HuH-7 (cell line): ENCODE measurements around the gene RPL6.
"Not testable (repeated sequence)": the region's sequence is repeated elsewhere in the genome, so short reads cannot be mapped to it uniquely, and the experiment has no call there.

Source experiments
- DNase-seq: peaks from one replicate; pipeline ENCODE4 v3.0.0; 2011; ENCODE audit warnings: low spot score

The RPL6 gene

DNA sequence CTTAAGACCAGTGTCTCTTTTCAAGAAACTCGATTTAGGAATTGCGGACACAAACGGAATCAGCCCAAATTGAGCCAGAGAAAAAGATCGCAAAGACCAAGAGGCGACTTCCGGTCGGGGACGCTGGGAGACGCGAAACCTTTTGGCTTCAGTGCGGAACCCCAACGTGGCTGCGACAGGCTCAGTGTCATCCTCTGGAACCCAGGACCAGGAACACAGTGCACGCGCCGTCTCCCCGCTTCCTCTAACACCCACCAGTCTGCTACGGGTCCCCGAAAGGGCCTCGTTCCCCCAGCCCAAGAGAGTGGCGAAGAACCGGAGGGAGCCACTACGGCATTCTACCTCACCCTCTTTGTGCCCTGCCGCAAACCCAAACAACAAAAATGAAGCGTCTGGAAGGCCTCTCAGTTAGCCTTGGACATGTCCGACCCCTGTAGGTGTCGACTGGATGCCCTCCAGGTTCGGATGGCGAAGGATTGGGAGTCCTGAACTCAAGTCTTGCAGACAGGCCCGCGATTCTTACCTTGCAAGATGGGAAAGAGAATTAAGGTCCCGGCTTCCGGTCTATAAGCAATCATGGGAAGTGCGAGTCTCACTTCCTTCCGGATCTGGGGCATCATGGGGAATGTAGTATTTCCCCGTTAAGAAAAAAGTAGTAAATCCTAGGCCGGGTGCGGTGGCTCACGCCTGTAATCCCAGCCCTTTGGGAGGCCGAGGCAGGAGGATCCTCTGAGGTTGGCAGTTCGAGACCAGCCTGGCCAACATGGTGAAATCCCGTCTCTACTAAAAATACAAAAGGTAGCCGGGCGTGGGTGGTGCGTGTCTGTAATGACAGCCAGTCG lies at the start of gene RPL6:
RPL6 (minus strand) TSS at position 542 of the 842 bp plus-strand sequence. CDS start 949 bp downstream, outside the sequence.
- DNase-seq: peak; percentile 88

DNA sequence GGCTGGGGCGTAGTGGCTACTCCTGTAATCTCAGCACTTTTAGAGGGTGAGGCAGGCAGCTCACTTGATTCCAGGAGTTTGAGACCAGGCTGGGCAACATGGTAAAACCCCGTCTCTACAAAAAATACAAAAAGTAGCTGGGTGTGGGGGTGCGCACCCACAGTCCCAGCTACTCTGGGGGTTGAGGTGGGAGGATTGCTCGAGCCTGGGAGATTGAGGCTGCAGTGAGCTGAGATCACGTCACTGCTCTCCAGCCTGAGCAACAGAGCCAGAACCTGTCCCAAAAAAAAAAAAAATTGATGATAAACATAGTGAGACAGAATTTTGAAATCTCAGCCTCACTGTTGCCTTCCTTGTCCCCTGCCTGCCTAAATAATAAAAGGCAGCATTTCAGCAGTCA lies 49.3 kb upstream of the RPL6 start:
- no peak for DNase-seq

DNA sequence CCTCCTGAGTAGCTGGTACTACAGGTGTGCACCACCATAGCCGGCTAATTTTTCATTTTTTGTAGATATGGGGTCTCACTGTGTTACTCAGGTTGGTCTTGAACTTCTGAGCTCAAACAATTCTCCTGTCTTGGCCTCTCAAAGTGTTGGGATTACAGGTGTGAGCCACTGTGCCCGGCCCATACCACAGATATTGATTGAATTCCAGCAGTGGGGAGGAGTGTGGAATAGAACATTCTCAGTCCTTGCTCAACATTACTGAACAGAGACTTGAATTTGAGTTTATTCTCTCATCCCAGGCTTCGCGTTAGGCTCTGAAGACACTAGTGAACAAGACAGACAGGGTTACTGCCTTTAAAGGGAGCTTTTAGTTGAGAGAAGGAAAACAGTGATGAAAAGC lies 48.9 kb upstream of the RPL6 start:
- no peak for DNase-seq

DNA sequence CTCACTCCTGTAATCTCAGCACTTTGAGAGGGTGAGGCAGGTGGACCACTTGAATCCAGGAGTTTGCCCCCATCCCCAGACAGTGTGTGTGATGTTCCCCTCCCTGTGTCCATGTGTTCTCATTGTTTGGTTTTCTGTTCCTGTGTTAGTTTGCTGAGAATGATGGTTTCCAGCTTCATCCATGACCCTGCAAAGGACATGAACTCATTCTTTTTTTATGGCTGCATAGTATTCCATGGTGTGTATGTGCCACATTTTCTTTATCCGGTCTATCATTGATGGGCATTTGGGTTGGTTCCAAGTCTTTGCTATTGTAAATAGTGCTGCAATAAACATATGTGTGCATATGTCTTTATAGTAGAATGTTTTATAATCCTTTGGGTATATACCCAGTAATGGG lies 47.7 kb upstream of the RPL6 start:
- not testable (repeated sequence) for DNase-seq

DNA sequence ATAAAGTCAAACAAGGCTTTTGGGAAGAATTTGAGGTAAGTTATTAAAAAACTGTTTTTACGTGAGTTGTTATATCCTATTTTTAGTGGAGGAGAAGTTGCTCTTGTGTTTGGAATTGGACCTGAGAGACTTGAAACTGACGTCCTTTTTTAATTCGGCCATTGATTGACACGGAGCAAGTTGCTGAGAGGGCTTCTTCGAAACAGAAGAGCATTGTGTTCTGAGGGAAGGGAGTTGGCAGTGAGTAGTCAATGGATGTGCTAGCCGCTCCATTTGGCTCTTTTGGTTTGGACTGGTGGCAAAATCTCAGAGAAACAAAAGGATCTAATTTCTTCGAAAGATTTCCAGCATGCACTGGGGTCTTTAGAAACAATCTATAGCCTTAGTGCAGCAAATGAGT lies 46.6 kb upstream of the RPL6 start:
- DNase-seq: no peak

DNA sequence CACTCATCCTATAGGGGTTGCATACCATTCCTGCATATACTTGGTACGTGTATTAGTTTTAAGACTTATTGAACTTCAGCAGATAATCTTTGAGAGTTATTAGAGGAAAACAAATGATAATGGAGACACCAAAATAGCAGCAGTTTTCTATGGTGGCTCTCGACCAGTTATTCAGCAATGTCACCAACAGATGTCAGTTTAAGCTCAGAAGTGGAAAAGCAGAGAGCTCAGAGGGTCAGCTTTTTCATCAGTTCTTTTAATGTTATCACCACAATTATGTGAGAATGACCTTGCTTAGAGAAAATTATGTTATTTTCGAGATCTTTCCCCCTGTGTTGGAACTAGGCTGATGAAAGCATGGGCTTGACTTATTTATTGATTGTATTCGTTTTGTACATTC lies 41.3 kb upstream of the RPL6 start:
- DNase-seq: no peak

DNA sequence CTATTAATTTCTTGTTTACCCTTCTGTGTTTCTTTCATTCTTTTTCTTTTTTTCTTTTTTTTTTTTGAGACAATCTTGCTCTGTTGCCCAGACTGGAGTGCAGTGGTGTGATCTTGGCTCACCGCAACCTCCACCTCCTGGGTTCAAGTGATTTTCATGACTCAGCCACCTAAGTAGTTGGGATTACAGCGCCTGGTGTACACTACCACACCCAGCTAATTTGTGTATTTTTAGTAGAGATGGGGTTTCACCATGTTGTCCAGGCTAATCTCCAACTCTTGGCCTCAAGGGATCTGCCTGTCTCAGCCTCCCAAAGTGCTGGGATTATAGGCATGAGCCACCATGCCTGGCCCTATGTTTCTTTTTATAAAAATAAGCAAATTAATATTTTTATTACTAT lies 38.8 kb upstream of the RPL6 start:
- not testable (repeated sequence) for DNase-seq

DNA sequence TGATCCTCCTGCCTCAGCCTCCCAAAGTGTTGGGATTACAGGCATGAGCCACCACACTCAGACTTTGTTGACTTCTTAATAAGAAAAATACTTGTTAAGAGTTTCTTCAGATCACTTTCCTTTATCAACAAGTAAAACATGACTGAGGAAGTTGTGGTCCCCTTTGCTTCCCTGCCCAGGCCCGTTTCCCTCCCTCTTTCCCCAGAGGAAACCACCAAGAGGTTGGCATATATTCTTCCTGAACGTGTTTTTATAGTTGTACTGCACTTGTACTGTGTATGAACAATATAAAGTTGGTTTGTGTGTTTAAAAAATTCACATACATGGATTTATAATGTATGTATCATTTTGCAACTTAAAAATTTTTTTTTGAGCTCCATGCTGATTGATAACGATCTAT lies 37.7 kb upstream of the RPL6 start:
- DNase-seq: no peak

DNA sequence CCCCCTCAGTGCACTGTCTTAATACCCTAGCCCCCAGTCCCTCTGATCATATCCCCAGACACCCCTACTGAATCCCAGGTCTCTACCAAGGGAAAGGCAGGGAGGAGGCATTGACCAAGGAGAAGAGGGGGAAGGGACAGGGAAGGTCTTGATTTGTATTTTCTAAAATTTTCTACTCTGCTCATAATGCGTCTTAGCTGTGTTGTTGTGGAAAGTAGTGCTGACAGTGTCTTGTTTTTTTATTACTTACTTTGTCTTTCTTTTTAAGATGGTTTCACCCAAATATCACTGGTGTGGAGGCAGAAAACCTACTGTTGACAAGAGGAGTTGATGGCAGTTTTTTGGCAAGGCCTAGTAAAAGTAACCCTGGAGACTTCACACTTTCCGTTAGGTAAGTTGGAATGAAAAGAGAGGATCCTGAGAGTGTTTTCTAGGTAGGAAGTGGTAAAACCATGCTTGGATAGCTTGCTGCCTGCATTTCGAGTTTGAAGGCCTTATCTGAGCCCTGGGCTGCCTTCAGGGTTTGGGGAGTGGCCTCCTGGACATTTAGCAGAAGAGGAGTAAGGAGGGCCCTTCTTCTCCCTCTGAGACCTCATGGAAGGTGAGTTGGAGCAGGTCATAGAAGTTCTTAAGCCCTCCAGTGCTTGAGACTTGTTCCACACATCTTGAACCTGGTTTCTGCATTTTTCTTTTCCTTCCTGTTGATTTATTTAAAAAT lies 36.8 kb upstream of the RPL6 start:
- DNase-seq: no peak

DNA sequence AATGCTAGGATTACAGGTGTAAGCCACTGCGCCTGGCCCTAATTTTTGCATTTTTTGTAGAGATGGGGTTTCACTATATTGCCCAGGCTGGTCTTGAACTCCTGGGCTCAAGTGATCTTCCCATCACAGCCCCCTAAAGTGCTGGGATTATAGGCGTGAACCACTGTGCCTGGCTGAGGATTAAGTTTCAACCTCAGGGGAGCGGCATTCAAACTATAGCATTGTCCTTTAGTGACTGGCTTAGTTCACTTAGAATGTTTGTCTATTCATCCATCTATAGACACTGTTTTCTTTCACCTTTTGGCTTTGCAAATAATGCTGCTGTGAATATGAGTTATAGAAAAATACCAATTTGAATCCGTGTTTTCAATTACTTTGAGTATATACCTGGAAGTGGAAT lies 34.5 kb upstream of the RPL6 start:
- no peak for DNase-seq

DNA sequence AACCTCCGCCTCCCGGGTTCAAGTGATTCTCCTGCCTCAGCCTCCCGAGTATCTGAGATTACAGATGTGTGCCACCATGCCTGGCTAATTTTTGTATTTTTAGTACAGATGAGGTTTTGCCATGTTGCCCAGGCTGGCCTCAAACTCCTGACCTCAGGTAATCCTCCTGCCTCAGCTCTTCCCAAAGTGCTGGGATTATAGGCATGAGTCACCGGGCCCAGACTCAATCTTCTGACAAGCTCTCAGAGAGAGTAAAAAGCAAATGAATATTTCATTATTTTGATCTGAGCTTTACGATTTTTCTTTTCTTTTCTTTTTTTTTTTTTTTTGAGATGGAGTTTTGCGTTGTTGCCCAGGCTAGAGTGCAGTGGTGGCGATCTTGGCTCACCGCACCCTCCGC lies 31.2 kb upstream of the RPL6 start:
- DNase-seq: not testable (repeated sequence)

DNA sequence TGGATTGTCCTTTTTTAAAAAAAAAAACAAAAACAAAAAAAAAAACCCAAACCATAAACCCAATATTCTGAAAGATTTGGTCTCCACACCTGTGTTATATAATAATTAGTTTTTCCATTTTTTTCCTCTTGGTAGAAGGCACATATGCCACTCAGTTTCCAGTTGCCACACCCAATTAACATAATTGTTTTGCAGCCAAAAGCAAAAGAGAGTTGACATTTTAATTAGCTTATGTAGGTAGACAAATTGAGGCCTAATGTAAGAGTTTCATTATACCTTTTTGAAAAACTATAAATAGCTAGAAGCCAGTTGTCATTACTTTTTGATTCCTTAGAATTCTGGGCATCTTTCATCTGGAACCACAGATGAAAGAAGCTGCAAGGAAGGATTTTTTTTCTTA lies 30.4 kb upstream of the RPL6 start:
- DNase-seq: no peak

DNA sequence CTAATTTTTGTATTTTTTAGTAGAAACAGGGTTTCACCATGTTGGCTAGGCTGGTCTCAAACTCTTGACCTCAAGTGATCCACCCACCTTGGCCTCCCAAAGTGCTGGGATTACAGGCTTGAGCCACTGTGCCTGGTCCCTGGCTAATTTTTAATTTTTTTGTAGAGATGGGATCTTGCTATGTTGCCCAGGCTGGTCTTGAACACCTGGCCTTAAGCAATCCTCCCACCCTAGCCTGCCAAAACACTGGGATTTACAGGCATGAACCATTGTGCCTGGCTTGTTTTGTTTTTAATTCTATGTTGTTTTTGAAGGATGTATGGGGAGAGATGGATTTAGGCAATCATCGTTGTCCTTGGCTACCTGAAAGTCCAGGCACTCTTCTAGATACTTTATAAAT lies 29.2 kb upstream of the RPL6 start:
- DNase-seq: not testable (repeated sequence)

DNA sequence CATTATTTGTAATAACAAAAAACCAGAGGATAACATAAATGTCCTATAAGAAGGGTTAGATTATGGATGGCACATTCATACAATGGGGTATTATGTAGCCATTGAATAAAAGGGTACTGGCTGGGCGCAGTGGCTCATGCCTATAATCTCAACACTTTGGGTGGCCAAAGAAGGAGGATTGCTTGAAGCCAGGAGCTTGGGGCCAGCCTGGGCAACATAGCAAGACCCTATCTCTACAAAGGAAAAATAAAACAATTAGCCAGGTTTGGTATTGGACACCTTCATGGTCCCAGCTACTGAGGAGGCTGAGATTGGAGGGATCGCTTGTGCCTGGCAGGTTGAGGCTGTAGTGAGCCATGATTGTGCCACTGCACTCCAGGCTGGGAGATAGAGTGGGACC lies 24.1 kb upstream of the RPL6 start:
- DNase-seq: no peak

DNA sequence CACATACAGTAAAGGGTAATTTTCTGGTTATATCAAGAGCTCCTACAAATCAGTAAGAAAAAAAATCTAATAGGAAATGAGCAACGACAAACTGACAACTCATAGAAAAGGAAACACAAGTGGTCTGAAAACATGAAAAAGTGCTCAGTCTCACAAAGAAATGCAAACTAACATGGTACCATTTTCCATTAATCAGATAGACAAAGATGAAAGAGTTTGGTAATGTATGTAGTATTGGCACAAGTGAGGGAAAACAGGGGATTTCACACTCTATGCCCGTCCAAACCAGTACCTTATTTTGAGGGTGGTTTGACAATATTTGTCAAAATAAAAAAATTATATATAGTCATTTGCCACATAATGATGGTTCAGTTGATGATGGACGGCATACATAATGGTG lies 22.6 kb upstream of the RPL6 start:
- DNase-seq: no peak

DNA sequence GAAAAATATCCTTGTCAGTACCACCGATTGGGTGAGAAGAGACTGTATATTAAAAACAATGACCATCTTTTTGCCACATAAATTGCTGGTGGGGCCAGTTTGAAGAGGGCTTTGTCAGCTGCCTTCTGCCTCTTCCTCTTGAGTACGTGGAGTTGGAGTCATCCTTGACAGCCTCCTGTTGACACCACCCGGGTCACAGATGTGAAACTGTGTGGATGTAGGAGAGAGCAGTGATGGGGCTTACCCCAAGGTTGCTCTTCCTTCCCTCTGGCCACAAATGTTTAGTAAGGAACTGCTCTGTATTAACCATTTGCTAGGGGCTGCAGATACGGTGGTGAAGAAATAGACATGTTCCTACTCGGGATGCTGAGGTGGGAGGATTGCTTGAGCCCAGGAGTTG lies 21.5 kb upstream of the RPL6 start:
- DNase-seq: no peak

DNA sequence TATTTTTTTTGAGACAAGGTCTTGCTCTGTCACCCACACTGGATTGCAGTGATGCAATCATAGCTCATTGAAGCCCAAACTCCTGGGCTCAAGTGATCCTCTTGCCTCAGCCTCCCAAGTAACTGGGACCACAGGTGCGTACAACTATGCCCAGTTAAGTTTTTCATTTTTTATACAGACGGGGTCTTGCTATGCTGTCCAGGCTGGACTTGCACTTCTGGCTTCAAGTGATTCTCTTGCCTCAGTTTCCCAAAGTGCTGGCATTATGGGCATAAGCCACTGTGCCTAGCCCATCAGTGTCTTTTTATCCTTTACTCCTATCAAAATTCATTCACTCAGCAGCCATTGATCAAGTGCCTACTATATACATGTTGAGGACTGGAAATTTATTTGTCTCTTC lies 18.4 kb upstream of the RPL6 start:
- no peak for DNase-seq

DNA sequence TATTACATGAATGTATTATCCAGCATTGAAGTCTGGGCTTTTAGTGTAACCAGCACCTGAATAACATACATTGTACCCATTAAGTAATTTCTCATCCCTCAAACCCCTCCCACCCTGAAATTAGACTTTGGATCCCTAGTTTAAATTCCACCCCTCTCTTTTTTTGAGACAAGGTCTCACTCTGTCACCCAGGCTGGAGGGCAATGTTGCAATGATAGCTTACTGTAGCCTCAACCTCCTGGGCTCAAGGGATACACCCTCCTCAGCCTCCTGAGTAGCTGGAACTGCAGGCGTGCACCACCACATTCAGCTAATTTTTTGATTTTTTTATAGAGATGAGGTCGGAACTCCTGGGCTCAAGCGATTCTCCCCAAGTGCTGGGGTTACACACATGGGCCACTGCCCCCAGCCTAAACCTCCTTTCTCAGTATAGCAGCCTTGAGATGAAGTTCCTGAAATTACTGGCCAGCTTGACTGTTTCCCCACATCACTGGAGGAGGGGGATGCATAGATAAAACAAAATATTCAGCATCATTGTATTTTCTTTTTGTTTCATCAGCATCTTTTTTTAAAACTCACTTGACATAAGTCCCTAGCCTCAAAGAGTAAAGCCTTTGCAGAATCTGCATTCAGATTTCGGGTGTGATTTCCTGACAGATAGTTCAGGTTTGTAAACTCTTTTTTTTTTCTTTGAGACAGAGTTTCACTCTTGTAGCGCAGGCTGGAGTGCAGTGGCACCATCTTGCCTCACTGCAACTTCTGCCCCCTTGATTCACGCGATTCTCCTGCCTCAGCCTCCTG lies 16.4 kb upstream of the RPL6 start:
- DNase-seq: no peak

DNA sequence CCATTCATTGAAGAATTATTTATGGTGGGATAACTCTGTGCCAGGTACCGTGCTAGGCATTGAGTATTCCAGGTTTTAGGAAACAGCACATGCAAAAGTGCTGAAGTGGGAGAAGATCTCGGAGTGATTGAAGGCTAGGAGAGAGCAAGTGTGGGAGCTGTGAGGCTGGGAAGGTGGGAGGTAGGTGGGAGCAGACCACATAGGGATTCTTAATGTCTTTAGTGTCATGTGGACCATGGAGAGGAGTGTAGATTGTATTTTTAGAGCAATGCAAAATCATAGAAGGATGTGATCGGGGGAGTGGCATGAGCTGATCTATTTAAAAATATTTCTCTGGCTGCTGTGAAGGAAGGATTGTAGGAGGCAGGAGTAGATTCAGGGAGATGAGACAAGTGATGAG lies 14.7 kb upstream of the RPL6 start:
- no peak for DNase-seq

DNA sequence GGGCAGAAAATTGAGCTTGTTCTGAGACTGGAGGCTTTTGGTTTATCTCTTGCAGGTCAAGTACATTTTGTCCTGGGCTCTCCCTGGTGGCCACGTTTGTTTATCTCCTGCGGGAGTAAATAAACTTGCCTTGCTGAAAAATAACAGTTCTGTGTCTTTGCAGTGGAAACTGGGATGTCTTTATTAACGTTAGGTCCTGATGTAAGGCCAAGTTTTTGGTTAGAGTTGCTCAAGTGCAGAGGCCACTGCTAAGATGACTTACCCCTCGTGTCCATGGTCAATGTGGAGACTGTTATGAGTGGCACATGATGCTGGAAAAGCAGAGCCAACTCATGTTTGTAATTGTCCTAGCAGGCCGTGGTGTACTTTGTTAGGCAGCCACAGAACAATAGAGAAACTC lies 13.1 kb upstream of the RPL6 start:
- DNase-seq: no peak

DNA sequence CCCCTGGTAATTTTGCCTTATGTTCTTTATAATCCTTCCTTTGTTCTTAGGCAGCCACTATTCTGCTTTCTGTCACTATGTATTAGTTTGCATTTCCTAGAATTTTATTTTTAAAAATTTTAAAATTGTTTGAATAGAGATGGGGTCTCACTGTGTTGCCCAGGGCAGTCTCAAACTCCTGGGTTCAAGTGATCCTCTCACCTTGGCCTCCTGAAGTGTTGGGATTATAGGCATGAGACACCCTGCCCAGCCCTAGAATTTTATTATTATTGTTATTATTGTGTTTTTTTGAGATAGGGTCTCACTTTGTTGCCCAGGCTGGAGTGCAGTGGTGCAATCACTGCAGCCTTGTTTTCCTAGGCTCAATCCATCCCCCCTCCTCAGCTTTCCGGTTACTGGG lies 12.0 kb upstream of the RPL6 start:
- no peak for DNase-seq

DNA sequence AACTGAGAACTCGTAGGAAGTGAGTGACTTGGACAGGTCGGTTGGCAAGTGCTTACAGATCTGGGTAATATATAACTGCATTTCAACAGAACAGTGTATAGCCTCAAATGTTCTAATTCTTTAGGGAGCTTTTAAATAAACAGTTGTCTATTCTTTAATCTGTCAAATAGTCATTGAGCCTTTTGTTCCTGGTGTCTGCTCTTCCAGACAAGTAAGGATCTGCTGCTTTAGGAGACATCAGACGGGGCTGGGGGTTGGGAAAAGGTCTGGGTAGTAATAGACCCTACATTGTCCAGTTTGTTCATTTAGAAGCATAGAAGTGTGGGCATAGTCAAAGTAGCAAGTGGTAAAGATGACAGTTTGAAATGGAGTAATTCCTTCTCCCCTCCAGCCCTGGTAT lies 11.3 kb upstream of the RPL6 start:
- DNase-seq: no peak
